ENCODE measurements around the gene MAG. TPM values are rescaled to one million over a fixed set of nuclear protein-coding genes. Genes with fewer than 3 reads are reported as not detected.
A peak's percentile ranks its signal among the peaks of the same experiment; 100 is the strongest.

Gene MAG
- total and polyA plus RNA-seq, 2 of the 13 experiments (the other 11 are each of a cell fraction or from before 2014, with no cell fraction given), result 0.20 to 1.3 TPM

- no peak for TF ChIP-seq ZNF879 (CRISPR knock-in tag; IDR thresholded peaks at IDR 0.05)
- TF ChIP-seq SNAPC2 (CRISPR knock-in tag; IDR thresholded peaks at IDR 0.05), result peak; percentile 57; the same call in 1 of the 2 replicates
- TF ChIP-seq RXRB (CRISPR knock-in tag; IDR thresholded peaks at IDR 0.05; ENCODE audit: borderline replicate concordance), result 0 out of 2 replicates have a peak, but pooled peaks have one; percentile 40
- TF ChIP-seq ATF5 (CRISPR knock-in tag; IDR thresholded peaks at IDR 0.05; ENCODE audit: low read depth), result 0 out of 2 replicates have a peak, but pooled peaks have one; percentile 45
- no peak for TF ChIP-seq THYN1 (CRISPR knock-in tag; IDR thresholded peaks at IDR 0.05; ENCODE audit: borderline replicate concordance, low read depth)
- no peak for TF ChIP-seq ZNF260 (CRISPR knock-in tag; IDR thresholded peaks at IDR 0.05; ENCODE audit: borderline replicate concordance, low read depth)
- no peak for TF ChIP-seq TBL1XR1 (IDR thresholded peaks at IDR 0.05; ENCODE audit: borderline replicate concordance, low read length, partially characterized antibody)
- TF ChIP-seq THAP11 (CRISPR knock-in tag; IDR thresholded peaks at IDR 0.05), result 0 out of 2 replicates have a peak, but pooled peaks have one; percentile 13
- TF ChIP-seq ZFP62 (CRISPR knock-in tag; IDR thresholded peaks at IDR 0.05), result no peak
- no peak for TF ChIP-seq ZSCAN20 (CRISPR knock-in tag; IDR thresholded peaks at IDR 0.05; ENCODE audit: borderline replicate concordance)
- TF ChIP-seq YEATS4 (CRISPR knock-in tag; IDR thresholded peaks at IDR 0.05; ENCODE audit: borderline replicate concordance), result no peak
- 0 out of 2 replicates have a peak, but pooled peaks have one; percentile 68 for TF ChIP-seq ZNF772 (CRISPR knock-in tag; IDR thresholded peaks at IDR 0.05)
- TF ChIP-seq TFE3 (CRISPR knock-in tag; IDR thresholded peaks at IDR 0.05), result no peak
- no peak for TF ChIP-seq AHDC1 (CRISPR knock-in tag; IDR thresholded peaks at IDR 0.05; ENCODE audit: borderline replicate concordance)
- TF ChIP-seq PATZ1 (CRISPR knock-in tag; IDR thresholded peaks at IDR 0.05), result peak; percentile 44
- TF ChIP-seq ZSCAN25 (CRISPR knock-in tag; IDR thresholded peaks at IDR 0.05), result no peak
- TF ChIP-seq ZNF746 (CRISPR knock-in tag; IDR thresholded peaks at IDR 0.05), result no peak
- no peak for TF ChIP-seq RFX3 (CRISPR knock-in tag; IDR thresholded peaks at IDR 0.05)
- TF ChIP-seq ZNF326 (CRISPR knock-in tag; IDR thresholded peaks at IDR 0.05; ENCODE audit: borderline replicate concordance), result no peak
Measured at GRCh38 chr19:35352448-35353304, 60.7 kb downstream of the MAG start (continued).
